ENCODE results near the gene SSR1.

SSR1 gene

GRCh38 chr6:7249946-7250643, 62.9 kb downstream of the SSR1 start:
- H3K4me3 ChIP-seq (ENCODE audit: control insufficient read depth, low read depth, low read length), result no peak overlapping the region
- peak; percentile 19 for DNase-seq (ENCODE audit: low read depth)
- no peak for TF ChIP-seq CTCF (conservative IDR thresholded peaks at IDR 0.05; ENCODE audit: control insufficient read depth, insufficient read depth, low read depth, low read length)

DNA sequence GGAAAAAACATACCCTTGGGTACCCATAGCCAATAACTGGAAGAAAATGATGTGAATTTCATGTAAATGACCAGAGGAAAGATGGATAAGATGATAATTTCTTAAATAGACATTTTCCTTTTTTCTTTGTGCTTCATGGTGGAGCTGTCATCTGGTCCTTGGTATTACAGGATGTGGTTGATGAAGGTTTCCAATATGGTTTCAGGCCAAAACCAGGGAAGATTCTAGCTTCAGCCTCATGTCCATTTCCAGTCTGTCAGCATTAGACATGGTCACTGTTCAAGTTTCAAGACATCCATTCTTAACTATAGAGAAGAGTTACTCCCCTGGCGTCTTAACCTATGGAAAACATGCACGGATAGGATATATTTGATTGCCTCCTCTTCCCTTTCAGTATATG, 63.6 kb downstream of the SSR1 start:
- no peak for TF ChIP-seq CTCF (conservative IDR thresholded peaks at IDR 0.05; ENCODE audit: control insufficient read depth, insufficient read depth, low read depth, low read length)
- peak; percentile 41 for DNase-seq (ENCODE audit: low read depth)
- H3K4me3 ChIP-seq (ENCODE audit: control insufficient read depth, low read depth, low read length), result no peak overlapping the region

DNA sequence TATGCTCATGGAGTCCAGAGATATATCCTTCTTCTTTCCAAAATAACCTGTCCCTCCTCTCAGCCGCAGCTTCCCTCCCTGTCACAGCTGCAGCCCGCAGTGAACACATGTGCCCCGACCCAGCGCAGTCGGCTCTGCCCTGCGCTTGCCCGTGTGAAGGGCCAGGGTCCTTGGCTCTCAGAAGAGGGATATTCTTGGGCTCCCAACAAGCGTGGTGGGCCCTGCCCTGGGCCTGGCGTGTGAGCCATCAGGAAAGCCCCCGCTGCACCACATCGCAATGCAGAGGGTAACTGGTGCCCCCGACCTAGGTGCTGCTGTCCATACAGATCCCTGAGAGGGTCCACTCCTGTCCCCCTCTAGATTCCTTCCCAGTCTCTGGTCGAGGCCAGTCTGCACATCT, 65.2 kb downstream of the SSR1 start:
- no peak for DNase-seq (ENCODE audit: low read depth)
- no peak for TF ChIP-seq CTCF (conservative IDR thresholded peaks at IDR 0.05; ENCODE audit: control insufficient read depth, insufficient read depth, low read depth, low read length)
- H3K4me3 ChIP-seq (ENCODE audit: control insufficient read depth, low read depth, low read length), result no peak overlapping the region

GRCh38 chr6:7247179-7247456, 65.9 kb downstream of the SSR1 start:
- DNase-seq (ENCODE audit: low read depth), result no peak
- H3K4me3 ChIP-seq (ENCODE audit: control insufficient read depth, low read depth, low read length), result no peak overlapping the region
- TF ChIP-seq CTCF (conservative IDR thresholded peaks at IDR 0.05; ENCODE audit: control insufficient read depth, insufficient read depth, low read depth, low read length), result no peak

DNA sequence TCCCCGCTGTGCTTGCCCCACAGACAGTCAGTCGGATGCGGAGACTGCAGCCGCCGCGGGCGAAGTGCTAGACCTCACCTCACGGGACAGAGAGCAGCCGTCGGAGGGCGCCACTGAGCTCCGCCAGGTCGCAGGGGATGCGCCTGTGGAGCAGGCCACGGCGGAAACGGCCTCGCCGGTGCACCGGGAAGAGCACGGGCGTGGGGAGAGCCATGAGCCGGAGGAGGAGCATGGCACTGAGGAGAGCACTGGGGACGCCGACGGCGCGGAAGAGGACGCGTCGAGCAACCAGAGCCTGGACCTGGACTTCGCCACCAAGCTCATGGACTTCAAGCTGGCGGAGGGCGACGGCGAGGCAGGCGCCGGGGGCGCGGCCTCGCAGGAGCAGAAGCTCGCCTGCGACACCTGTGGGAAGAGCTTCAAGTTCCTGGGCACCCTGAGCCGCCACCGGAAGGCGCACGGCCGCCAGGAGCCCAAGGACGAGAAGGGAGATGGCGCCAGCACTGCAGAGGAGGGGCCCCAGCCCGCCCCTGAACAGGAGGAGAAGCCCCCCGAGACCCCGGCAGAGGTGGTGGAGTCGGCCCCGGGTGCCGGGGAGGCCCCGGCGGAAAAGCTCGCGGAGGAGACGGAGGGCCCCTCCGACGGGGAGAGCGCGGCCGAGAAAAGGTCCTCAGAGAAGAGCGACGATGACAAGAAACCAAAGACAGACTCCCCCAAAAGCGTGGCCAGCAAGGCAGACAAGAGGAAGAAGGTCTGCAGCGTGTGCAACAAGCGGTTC, 66.4 kb downstream of the SSR1 start:
- H3K4me3 ChIP-seq (ENCODE audit: control insufficient read depth, low read depth, low read length), result no peak overlapping the region
- no peak for DNase-seq (ENCODE audit: low read depth)
- TF ChIP-seq CTCF (conservative IDR thresholded peaks at IDR 0.05; ENCODE audit: control insufficient read depth, insufficient read depth, low read depth, low read length), result no peak

GRCh38 chr6:7245668-7246393, 67.2 kb downstream of the SSR1 start:
- DNase-seq (ENCODE audit: low read depth), result no peak
- no peak for TF ChIP-seq CTCF (conservative IDR thresholded peaks at IDR 0.05; ENCODE audit: control insufficient read depth, insufficient read depth, low read depth, low read length)
- H3K4me3 ChIP-seq (ENCODE audit: control insufficient read depth, low read depth, low read length), result no peak overlapping the region
